Mammary epithelial cell (primary cell): ENCODE results near the gene NFX1.

Experiments used
- CTCF ChIP-seq, 2 donors: IDR thresholded peaks in 1 of 2; conservative IDR thresholded peaks in 1 of 2; 2 replicates each; pipeline ENCODE4 v1.5.1; 2011 to 2012; ENCODE audit warnings: inconsistent platforms in 2 of 2, low read length in 2 of 2, mild to moderate bottlenecking in 2 of 2, control low read depth in 1 of 2, low read depth in 1 of 2; ENCODE audit not compliant: insufficient read depth in 1 of 2; ENCODE audit errors: extremely low read depth in 1 of 2
- EZH2 ChIP-seq: IDR thresholded peaks from 2 replicates; pipeline ENCODE4 v1.6.1; 2012; ENCODE audit warnings: low read length, inconsistent platforms, borderline replicate concordance

GRCh38 chr9:33290247-33291030 lies at the start of gene NFX1:
- TF ChIP-seq CTCF (conservative IDR thresholded peaks at IDR 0.05 in 1 of 2, IDR thresholded peaks at IDR 0.05 in 1 of 2; ENCODE audit: extremely low read depth in 1 of 2, insufficient read depth in 1 of 2, low read depth in 1 of 2, low read length in 2 of 2) (no peak), EZH2 (no peak)
